Karpas-422 (cell line): Measurements from ENCODE around the gene TMEM74B. TPM values are rescaled to one million over a fixed set of nuclear protein-coding genes. Genes with fewer than 3 reads are reported as not detected.

Source experiments
- DNase-seq: peaks from one replicate; pipeline ENCODE4 v3.0.0-alpha.2; 2015
- H2AFZ ChIP-seq: fragments of 200-600 bp; sonication (generic); 2 replicates; pipeline ENCODE4 v1.6.1; 2014; ENCODE audit warnings: antibody characterized with exemption, low read length, mixed read lengths
- H3K27ac ChIP-seq: fragments of 200-600 bp; sonication (generic); 2 replicates; pipeline ENCODE4 v1.5.1; 2014; ENCODE audit warnings: mild to moderate bottlenecking, low read length, moderate library complexity
- H3K27me3 ChIP-seq: fragments of 200-600 bp; sonication (generic); 2 replicates; pipeline ENCODE4 v1.6.1; 2014; ENCODE audit warnings: low read length, mixed read lengths
- H3K36me3 ChIP-seq: fragments of 200-600 bp; sonication (generic); 2 replicates; pipeline ENCODE4 v1.6.1; 2014; ENCODE audit warnings: low read length, mixed read lengths; ENCODE audit not compliant: insufficient read depth
- H3K4me1 ChIP-seq: fragments of 200-600 bp; sonication (generic); 2 replicates; pipeline ENCODE4 v1.6.1; 2014; ENCODE audit warnings: mild to moderate bottlenecking, low read length, mixed read lengths
- H3K4me2 ChIP-seq: fragments of 200-600 bp; sonication (generic); 2 replicates; pipeline ENCODE4 v1.6.1; 2014; ENCODE audit warnings: low read length, low read depth, mild to moderate bottlenecking; ENCODE audit not compliant: poor library complexity, severe bottlenecking
- H3K4me3 ChIP-seq: fragments of 200-600 bp; sonication (generic); 2 replicates; pipeline ENCODE4 v1.5.1; 2014; ENCODE audit warnings: mild to moderate bottlenecking, antibody characterized with exemption, low read length, mixed read lengths
- H3K79me2 ChIP-seq: fragments of 200-600 bp; sonication (generic); 2 replicates; pipeline ENCODE4 v1.6.1; 2014; ENCODE audit warnings: mild to moderate bottlenecking, low read length, mixed read lengths
- H3K9ac ChIP-seq: fragments of 200-600 bp; sonication (generic); 2 replicates; pipeline ENCODE4 v1.6.0; 2014; ENCODE audit warnings: low read length
- H3K9me2 ChIP-seq: fragments of 200-600 bp; sonication (generic), shearing (Covaris generic); replicated peaks from 2 replicates; pipeline ENCODE4 v1.6.0; 2014; ENCODE audit warnings: mild to moderate bottlenecking, low read length, moderate library complexity; ENCODE audit not compliant: insufficient read depth
- H3K9me3 ChIP-seq: fragments of 300-700, 200-600 bp; sonication (generic); 2 replicates; pipeline ENCODE4 v1.6.1; 2014; ENCODE audit warnings: low read length, mixed read lengths
- H4K20me1 ChIP-seq: fragments of 200-600 bp; sonication (generic); 2 replicates; pipeline ENCODE4 v1.6.1; 2014; ENCODE audit warnings: mild to moderate bottlenecking, antibody characterized with exemption, low read length, low read depth; ENCODE audit not compliant: insufficient read depth
- total RNA-seq: library from RNA; depleted of rRNA; stranded (reverse); fragments of >200 nt; shearing (Covaris generic); gene quantifications from 2 replicates; pipeline ENCODE4 v1.2.3, GENCODE V29; 2014; ENCODE audit warnings: low replicate concordance

Gene TMEM74B
- total RNA-seq, 1 experiment from 2014 or later: not detected

GRCh38 chr20:1207293-1207878, 22.6 kb upstream of the TMEM74B start:
- H3K9me2 ChIP-seq: no peaks in the 10 kb centered on the region
- H3K27me3 ChIP-seq: no peaks in the 10 kb centered on the region
- no peak overlapping the region for H3K9ac ChIP-seq
- peak; percentile 52 for DNase-seq
- H3K79me2 ChIP-seq: no peaks in the 10 kb centered on the region
- no peaks in the 10 kb centered on the region for H3K36me3 ChIP-seq
- no peaks in the 10 kb centered on the region for H4K20me1 ChIP-seq
- no peak overlapping the region for H3K4me3 ChIP-seq
- H3K4me1 ChIP-seq: no peaks in the 10 kb centered on the region
- H3K27ac ChIP-seq: no peak overlapping the region
- no peak overlapping the region for H2AFZ ChIP-seq
- H3K9me3 ChIP-seq: no peaks in the 10 kb centered on the region
- H3K4me2 ChIP-seq: no peak overlapping the region

- no peaks in the 10 kb centered on the region for H3K79me2 ChIP-seq
- H2AFZ ChIP-seq: no peak overlapping the region
- no peaks in the 10 kb centered on the region for H3K27me3 ChIP-seq
- H3K4me3 ChIP-seq: no peak overlapping the region
- H3K9ac ChIP-seq: no peak overlapping the region
- H3K4me2 ChIP-seq: no peak overlapping the region
- H3K9me3 ChIP-seq: no peaks in the 10 kb centered on the region
- H3K27ac ChIP-seq: no peak overlapping the region
- no peaks in the 10 kb centered on the region for H3K36me3 ChIP-seq
- no peaks in the 10 kb centered on the region for H4K20me1 ChIP-seq
- no peaks in the 10 kb centered on the region for H3K4me1 ChIP-seq
- DNase-seq: no peak
- no peaks in the 10 kb centered on the region for H3K9me2 ChIP-seq
These were observed 21.8 kb upstream of the TMEM74B start for GRCh38 chr20:1206366-1207148.

DNA sequence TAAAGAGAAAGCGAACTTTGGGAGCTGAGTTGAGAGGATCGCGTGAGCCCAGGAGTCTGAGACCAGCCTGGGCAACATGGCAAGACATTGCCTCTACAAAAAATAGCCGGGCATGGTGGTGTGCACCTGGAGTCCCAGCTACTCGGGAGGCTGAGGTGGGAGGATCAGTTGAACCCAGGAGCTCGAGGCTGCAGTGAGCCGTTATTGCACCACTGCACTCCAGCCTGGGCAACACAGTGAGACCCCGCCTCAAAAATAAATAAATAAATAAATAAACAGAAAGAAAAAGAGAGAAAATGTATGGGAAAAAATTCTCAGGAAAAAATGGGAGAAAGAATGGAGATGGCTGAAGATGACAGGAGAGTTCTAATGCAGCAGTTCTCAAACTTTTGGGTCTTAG, 21.0 kb upstream of the TMEM74B start:
- Histone ChIP-seq H3K4me1 (no peaks in the 10 kb centered on the region), H3K9me2 (no peaks in the 10 kb centered on the region), H3K9ac (no peak overlapping the region)

DNA sequence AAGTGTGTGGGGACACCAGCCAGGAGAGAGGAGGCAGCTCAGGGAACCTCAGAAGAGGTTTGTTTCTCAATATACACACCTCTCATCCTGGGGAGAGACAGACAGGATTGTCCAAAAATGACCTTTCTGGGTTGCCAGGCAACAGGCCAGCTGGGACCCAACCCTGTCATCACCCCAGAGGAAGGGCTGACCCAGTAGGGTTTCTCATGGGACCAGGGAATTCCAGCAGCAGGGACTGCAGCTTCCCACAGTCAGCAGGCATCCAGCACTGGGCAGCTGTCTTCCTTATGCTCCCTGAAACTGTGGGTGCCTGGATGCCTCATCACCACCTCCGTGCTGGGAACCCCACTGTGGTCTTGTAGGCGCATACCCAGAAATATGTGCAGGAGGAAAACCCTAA, 19.8 kb upstream of the TMEM74B start:
- DNase-seq: no peak
- no peak overlapping the region for H3K4me2 ChIP-seq
- H4K20me1 ChIP-seq: no peaks in the 10 kb centered on the region
- no peaks in the 10 kb centered on the region for H3K4me1 ChIP-seq
- H3K27me3 ChIP-seq: no peaks in the 10 kb centered on the region
- H3K27ac ChIP-seq: no peak overlapping the region
- no peaks in the 10 kb centered on the region for H3K79me2 ChIP-seq
- no peaks in the 10 kb centered on the region for H3K9me2 ChIP-seq
- H3K36me3 ChIP-seq: no peaks in the 10 kb centered on the region
- no peak overlapping the region for H3K4me3 ChIP-seq
- no peak overlapping the region for H2AFZ ChIP-seq
- H3K9me3 ChIP-seq: no peaks in the 10 kb centered on the region
- H3K9ac ChIP-seq: no peak overlapping the region

More for the DNA sequence above, 21.0 kb upstream of the TMEM74B start:
- Histone ChIP-seq H3K27ac (no peak overlapping the region), H4K20me1 (no peaks in the 10 kb centered on the region), H3K79me2 (no peaks in the 10 kb centered on the region), H3K27me3 (no peaks in the 10 kb centered on the region), H3K4me2 (no peak overlapping the region), H3K4me3 (no peak overlapping the region), H3K36me3 (no peaks in the 10 kb centered on the region), H2AFZ (no peak overlapping the region), H3K9me3 (no peaks in the 10 kb centered on the region)
- DNase-seq: no peak

- no peak overlapping the region for H3K27ac ChIP-seq
- H3K79me2 ChIP-seq: no peaks in the 10 kb centered on the region
- H3K4me2 ChIP-seq: no peak overlapping the region
- no peaks in the 10 kb centered on the region for H3K9me3 ChIP-seq
- no peaks in the 10 kb centered on the region for H3K27me3 ChIP-seq
- no peaks in the 10 kb centered on the region for H3K4me1 ChIP-seq
- no peak overlapping the region for H2AFZ ChIP-seq
- no peak overlapping the region for H3K9ac ChIP-seq
- no peaks in the 10 kb centered on the region for H3K9me2 ChIP-seq
- H4K20me1 ChIP-seq: no peaks in the 10 kb centered on the region
- H3K4me3 ChIP-seq: no peak overlapping the region
- no peak for DNase-seq
- H3K36me3 ChIP-seq: no peaks in the 10 kb centered on the region
These were observed 19.3 kb upstream of the TMEM74B start for GRCh38 chr20:1204113-1204512.

DNA sequence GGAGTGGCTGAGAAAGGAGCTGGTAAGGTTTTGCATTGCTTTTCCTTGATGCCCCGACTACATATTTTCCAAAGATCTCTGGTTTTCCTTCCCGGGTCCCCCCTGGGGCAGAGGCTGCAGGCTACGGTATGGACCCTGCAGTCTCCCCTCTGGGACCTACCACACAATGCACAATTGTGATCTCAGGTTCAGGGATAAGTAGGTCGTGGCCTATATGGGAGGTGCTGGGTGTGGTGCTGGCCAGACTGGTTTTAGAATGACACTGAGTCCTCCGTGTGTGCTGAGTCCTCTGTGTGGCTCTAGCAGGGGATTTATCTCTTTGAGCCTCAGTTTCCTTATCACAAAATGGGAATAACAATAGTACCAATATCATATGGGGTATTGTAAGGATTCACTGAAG, 18.8 kb upstream of the TMEM74B start:
- no peak for DNase-seq
- no peaks in the 10 kb centered on the region for H4K20me1 ChIP-seq
- H3K27ac ChIP-seq: no peak overlapping the region
- no peaks in the 10 kb centered on the region for H3K9me2 ChIP-seq
- H3K4me1 ChIP-seq: no peaks in the 10 kb centered on the region
- no peaks in the 10 kb centered on the region for H3K27me3 ChIP-seq
- H3K9ac ChIP-seq: no peak overlapping the region
- H3K79me2 ChIP-seq: no peaks in the 10 kb centered on the region
- no peak overlapping the region for H3K4me3 ChIP-seq
- no peaks in the 10 kb centered on the region for H3K36me3 ChIP-seq
- H3K4me2 ChIP-seq: no peak overlapping the region
- no peaks in the 10 kb centered on the region for H3K9me3 ChIP-seq
- H2AFZ ChIP-seq: no peak overlapping the region

DNA sequence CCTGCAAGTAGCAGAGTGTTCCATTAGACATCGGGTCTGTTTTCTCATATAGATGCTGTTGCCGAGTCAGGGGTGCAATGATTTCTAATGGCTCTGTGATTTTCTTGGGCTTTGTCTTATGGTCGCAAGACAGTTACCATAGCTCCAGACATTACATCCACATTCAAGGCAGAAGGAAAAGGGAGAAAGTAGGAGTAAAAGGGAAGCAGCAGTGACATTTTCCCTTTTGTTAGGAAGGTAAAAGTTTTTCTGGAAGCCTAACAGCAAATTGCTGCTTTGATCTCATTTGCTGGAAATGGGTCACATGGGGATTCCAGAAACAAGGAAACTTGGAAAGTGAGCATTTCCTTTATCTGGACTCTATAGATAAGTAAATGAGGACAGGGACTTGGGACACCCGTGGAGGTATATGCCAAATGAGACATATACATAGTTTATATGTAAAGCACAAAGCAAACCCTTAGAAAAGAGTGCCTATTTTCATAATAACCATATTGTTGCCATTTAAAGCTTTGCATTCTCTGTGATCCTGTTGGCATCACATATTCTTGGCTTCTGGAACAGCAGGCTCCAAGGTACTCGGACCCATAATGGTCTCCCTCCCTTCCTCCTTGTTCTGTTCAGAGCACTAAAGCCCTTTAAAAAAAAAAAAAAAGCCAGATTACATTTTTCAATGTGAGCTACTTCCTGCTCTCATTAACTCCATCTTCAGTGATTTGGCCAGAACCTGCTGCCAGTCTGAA, 18.2 kb upstream of the TMEM74B start, which contains the start of gene C20orf202:
C20orf202 (plus strand) TSS at position 693 of the 743 bp plus-strand sequence. CDS start 132 bp downstream, outside the sequence.
- H3K4me2 ChIP-seq: no peak within 1 kb of the TSS
- DNase-seq: no peak
- no peak within 1 kb of the TSS for H3K4me3 ChIP-seq
- no peak within 1 kb of the TSS for H3K9ac ChIP-seq
- H4K20me1 ChIP-seq: no peaks in the 10 kb centered on the region
- no peaks in the 10 kb centered on the region for H3K9me2 ChIP-seq
- no peak within 1 kb of the TSS for H3K27ac ChIP-seq
- no peaks in the 10 kb centered on the region for H3K79me2 ChIP-seq
- H3K9me3 ChIP-seq: no peaks in the 10 kb centered on the region
- no peaks in the 10 kb centered on the region for H3K36me3 ChIP-seq
- H2AFZ ChIP-seq: no peak within 1 kb of the TSS
- H3K27me3 ChIP-seq: no peaks in the 10 kb centered on the region
- no peaks in the 10 kb centered on the region for H3K4me1 ChIP-seq

GRCh38 chr20:1199964-1200363, 15.2 kb upstream of the TMEM74B start:
- H3K36me3 ChIP-seq: no peaks in the 10 kb centered on the region
- H2AFZ ChIP-seq: no peak overlapping the region
- no peaks in the 10 kb centered on the region for H3K9me2 ChIP-seq
- no peak overlapping the region for H3K4me3 ChIP-seq
- H3K4me1 ChIP-seq: no peaks in the 10 kb centered on the region
- H3K9ac ChIP-seq: no peak overlapping the region
- no peak overlapping the region for H3K4me2 ChIP-seq
- no peaks in the 10 kb centered on the region for H3K79me2 ChIP-seq
- no peaks in the 10 kb centered on the region for H3K27me3 ChIP-seq
- DNase-seq: no peak
- H4K20me1 ChIP-seq: no peaks in the 10 kb centered on the region
- no peak overlapping the region for H3K27ac ChIP-seq
- H3K9me3 ChIP-seq: no peaks in the 10 kb centered on the region
